Upper lobe of right lung (tissue), 1 donor: ENCODE results near the gene SCAMP4. TPM values are rescaled to one million over a fixed set of nuclear protein-coding genes. Genes with fewer than 3 reads are reported as not detected.

Experiments used
- ATAC-seq: fragments of 200-7000 bp; cut with Tn5 transposase; one replicate; pipeline ENCODE4 v1.9.1; 2020; ENCODE audit warnings: mild to moderate bottlenecking, moderate library complexity
- DNase-seq: peaks from one replicate; pipeline ENCODE4 v3.0.0-alpha.2; 2020
- H3K27ac ChIP-seq: fragments of 200-600 bp; one replicate; pipeline ENCODE4 v1.8.0; 2022
- H3K27me3 ChIP-seq: fragments of 200-600 bp; one replicate; pipeline ENCODE4 v1.8.0; 2022; ENCODE audit warnings: mild to moderate bottlenecking
- H3K36me3 ChIP-seq: fragments of 200-600 bp; one replicate; pipeline ENCODE4 v1.8.0; 2022
- H3K4me1 ChIP-seq: fragments of 200-600 bp; one replicate; pipeline ENCODE4 v1.8.0; 2022
- H3K4me3 ChIP-seq: fragments of 200-600 bp; one replicate; pipeline ENCODE4 v1.8.0; 2022; ENCODE audit warnings: mild to moderate bottlenecking
- H3K9me3 ChIP-seq: fragments of 200-600 bp; one replicate; pipeline ENCODE4 v1.8.0; 2022
- intact Hi-C: fragments of 100-400 bp; cut with DNase I; formaldehyde crosslinking; loops from one replicate; pipeline ENCODE4 v1.11.0; 2022
- total RNA-seq: library from RNA; stranded (reverse); fragmentation: NEBNext Ultra II Directional; extraction: Animal tissue kit (Norgen Biotek cat#: 25700); gene quantifications from one replicate; pipeline ENCODE4 v1.2.1, GENCODE V29; 2021
- TF ChIP-seq, protein P1 (sequence below): fragments of 200-600 bp; IDR thresholded peaks from one replicate; pipeline ENCODE4 v1.8.0; 2022; ENCODE audit warnings: antibody characterized with exemption
- donor health status: DM: no; HTN: yes; CAD: no; lungs with severe emphysema.

SCAMP4 gene
- total RNA-seq, 1 donor from 2014 or later, result 73.2 TPM

DNA sequence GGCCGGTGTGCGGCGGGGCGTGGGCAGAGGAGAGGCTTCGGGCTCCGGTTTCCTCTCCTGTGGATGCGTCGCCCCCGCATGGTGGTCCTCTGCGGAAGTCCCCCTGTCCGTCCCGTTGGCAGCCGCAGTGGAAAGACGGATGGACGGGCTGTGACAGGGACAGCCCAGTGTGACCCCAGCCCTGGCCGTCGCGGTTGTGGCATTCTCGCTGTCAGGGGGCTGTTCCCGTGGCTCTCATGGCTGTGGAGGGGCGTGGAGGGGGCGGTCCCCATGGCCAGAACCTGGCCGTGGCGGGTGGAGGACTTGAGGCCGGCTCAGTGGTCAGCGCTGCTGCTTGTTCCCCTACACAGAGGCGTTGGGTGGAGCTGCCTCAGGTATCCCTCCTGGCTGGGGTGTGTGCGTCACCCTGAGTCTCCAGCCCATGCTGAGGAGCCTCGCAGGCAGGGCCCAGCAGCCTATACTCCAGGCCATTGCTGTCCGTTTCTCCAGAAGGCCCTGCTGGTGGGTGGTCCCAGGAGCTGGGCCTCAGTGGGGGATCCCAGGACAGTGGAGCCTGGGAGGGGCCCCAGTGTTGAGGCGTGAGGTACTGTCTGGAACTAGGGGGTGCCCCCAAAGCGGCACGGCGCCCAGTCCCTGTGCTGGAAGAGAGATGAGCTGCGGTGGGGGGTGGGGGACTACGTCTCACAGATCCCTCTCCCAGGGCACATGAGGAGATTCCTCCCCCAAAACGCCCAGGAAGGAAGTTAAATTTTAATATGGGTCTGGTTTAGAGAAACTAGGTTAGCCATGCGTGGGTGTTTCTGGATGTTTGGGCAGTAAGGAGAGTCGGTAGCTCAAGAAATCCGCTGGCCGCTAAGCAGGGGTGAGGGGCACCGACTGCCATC is 56.0 kb downstream of the SCAMP4 start:
- TF ChIP-seq, protein P1, sequence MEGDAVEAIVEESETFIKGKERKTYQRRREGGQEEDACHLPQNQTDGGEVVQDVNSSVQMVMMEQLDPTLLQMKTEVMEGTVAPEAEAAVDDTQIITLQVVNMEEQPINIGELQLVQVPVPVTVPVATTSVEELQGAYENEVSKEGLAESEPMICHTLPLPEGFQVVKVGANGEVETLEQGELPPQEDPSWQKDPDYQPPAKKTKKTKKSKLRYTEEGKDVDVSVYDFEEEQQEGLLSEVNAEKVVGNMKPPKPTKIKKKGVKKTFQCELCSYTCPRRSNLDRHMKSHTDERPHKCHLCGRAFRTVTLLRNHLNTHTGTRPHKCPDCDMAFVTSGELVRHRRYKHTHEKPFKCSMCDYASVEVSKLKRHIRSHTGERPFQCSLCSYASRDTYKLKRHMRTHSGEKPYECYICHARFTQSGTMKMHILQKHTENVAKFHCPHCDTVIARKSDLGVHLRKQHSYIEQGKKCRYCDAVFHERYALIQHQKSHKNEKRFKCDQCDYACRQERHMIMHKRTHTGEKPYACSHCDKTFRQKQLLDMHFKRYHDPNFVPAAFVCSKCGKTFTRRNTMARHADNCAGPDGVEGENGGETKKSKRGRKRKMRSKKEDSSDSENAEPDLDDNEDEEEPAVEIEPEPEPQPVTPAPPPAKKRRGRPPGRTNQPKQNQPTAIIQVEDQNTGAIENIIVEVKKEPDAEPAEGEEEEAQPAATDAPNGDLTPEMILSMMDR, result no peak
- Histone ChIP-seq H3K4me3 (no peak overlapping the region), H3K27ac (no peak overlapping the region), H3K36me3 (no peaks in the 10 kb centered on the region), H3K4me1 (no peaks in the 10 kb centered on the region), H3K9me3 (no peaks in the 10 kb centered on the region), H3K27me3 (no peaks in the 10 kb centered on the region)
- DNase-seq (no peak), ATAC-seq (no peak)
- intact Hi-C loops, result no loop called here

DNA sequence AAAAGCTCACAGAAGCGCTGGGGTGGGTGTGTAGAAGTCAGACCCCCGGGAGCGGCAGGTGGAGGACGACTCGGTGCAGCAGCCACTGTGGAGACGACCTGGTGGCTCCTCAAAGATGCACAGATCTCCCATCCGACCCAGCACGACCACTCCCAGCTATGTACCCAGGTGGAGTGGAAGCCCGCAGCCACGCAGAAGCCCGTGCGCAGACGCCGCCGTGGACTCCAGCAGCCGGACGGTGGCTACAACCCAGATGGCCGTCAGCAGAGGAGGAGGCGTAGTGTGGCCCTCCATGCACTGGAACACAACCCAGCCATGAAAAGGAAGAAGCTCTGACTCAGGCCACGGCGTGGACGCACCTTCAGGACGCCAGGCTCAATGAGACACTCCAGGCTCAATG is 57.5 kb downstream of the SCAMP4 start:
- H3K4me1 ChIP-seq, result no peaks in the 10 kb centered on the region
- no peaks in the 10 kb centered on the region for H3K9me3 ChIP-seq
- H3K27ac ChIP-seq, result no peak overlapping the region
- H3K36me3 ChIP-seq, result no peaks in the 10 kb centered on the region
- H3K27me3 ChIP-seq, result no peaks in the 10 kb centered on the region
- no peak overlapping the region for H3K4me3 ChIP-seq
- intact Hi-C loops, result no loop called here
- ATAC-seq (no peak), DNase-seq (no peak)
- TF ChIP-seq, protein P1, result no peak

DNA sequence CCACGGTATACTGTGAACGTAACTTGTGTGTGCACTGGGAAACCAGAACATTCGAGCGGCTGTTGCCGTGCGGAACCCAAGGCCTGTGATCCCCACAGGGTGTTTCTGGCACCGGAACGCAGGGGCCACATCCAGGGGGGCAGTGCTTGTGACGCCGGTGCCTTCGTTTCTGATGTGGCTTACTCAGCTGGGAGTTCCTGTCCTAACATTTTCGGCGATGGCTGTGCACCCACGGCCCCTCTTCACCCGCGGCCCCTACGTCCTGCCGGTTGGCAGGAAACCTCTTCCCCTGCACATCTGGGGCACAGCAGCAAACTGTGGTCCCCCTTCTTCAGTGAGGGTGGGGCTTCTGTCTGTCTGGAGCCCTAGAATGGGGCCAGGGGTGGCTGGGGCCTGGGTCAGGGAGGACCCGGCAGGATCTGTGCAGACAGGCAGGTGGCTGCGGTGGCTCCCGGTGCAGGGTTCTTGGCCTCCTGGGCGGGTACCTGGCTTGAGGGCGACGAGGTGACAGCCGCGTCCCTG is 61.9 kb downstream of the SCAMP4 start:
- no peak overlapping the region for H3K27ac ChIP-seq
- H3K4me3 ChIP-seq, result no peak overlapping the region
- H3K4me1 ChIP-seq, result no peaks in the 10 kb centered on the region
- no peaks in the 10 kb centered on the region for H3K9me3 ChIP-seq
- H3K27me3 ChIP-seq, result no peaks in the 10 kb centered on the region
- DNase-seq (no peak), ATAC-seq (no peak)
- peaks cover 19% of the 10 kb centered on the region for H3K36me3 ChIP-seq
- intact Hi-C loops, result no loop called here
- TF ChIP-seq, protein P1, result no peak

DNA sequence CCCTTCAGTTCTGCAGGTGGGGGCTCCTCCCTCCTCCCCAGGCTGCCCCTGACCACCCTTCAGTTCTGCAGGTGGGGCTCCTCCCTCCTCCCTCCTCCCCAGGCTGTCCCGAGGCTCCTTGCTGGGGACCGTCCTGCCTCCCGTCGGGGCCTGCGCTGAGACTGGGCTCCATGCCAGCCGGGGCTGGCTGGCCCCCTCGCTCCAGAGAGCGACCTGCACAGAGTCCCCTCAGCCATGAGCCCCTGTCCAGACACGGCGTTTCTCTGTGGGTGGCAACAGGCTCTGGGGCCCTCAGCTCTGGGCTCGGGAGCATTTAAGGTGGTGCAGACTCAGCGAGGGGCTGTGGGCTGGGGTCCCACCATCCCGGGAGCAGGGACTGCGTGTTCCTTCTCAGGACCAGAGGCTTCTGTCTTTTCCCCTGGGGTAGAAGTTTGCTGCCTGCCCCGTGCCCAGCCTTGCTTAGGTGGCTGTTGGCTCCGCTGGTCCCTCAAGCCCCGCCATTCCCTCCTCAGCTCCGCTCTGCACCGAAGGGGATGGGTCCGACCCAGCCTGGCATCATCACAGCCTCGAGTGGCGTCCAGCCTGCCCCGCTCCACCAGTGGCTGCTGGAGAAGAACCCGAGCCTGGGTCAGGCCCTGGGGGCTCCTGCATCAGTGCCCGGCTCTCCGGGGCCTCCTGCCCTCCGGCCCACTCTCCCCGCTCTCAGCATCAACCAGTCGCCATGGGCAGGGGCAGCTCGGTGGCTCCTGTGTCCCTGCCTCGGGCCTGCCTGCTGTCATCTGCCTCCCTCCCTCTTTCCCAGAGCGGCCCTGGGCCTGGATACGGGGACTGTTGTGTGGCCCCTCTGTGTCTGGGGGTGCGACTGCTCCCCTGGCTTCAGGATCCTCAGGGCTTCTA is 63.3 kb downstream of the SCAMP4 start:
- intact Hi-C loops, result no loop called here
- TF ChIP-seq, protein P1, result no peak
- DNase-seq, result no peak
- Histone ChIP-seq H3K4me1 (no peaks in the 10 kb centered on the region), H3K36me3 (peaks cover 19% of the 10 kb centered on the region), H3K4me3 (no peak overlapping the region), H3K27me3 (no peaks in the 10 kb centered on the region), H3K27ac (no peak overlapping the region), H3K9me3 (no peaks in the 10 kb centered on the region)
- peak; percentile 7 for ATAC-seq

DNA sequence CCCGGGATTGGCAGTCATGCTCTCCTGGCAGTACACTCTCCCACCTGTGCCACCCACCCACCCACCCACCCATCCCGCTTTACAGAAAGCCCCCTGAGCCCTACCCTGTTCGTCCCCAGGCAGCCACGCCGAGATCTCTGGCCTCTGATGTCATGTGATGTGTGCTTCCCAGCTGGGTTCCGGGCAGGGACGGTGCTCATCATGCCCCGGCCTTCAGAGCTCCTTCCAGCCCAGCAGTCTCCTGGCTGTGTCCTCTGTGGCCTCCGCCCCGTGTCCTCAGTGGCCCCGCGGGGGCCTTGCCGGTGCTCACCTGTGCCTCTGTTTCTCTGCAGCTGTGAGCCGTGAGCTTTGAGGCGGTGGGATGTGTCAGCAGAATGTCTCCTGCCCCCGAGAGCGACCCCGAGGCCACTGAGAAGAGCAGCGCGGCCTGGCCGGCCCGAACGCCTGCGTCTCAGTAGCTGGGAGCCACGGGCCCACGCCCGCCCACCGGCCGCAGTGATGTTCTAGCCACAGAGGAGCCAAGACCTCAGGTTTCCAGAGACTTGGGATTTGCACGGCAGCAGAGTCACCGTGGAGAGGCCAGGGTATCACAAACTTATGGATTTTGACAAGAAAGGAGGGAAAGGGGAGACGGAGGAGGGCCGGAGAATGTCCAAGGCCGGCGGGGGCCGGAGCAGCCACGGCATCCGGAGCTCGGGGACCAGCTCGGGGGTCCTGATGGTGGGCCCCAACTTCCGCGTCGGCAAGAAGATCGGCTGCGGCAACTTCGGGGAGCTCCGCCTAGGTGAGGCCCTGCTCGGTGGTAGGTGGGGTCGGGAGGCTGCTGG is 64.2 kb downstream of the SCAMP4 start:
- intact Hi-C loops, result no loop called here
- DNase-seq, result no peak
- Histone ChIP-seq H3K27me3 (no peaks in the 10 kb centered on the region), H3K27ac (no peak overlapping the region), H3K9me3 (no peaks in the 10 kb centered on the region), H3K4me1 (no peaks in the 10 kb centered on the region), H3K36me3 (peaks cover 19% of the 10 kb centered on the region), H3K4me3 (no peak overlapping the region)
- ATAC-seq, result no peak
- TF ChIP-seq, protein P1, result no peak
